Heart left ventricle (tissue), 16 donors: ENCODE measurements around the gene PRODH. TPM values are rescaled to one million over a fixed set of nuclear protein-coding genes. Genes with fewer than 3 reads are reported as not detected.
"Not testable (repeated sequence)": the region's sequence is repeated elsewhere in the genome, so short reads cannot be mapped to it uniquely, and the experiment has no call there.

Source experiments
- ATAC-seq, 4 donors: fragments of 200-7000 bp; cut with Tn5 transposase; one replicate each; pipeline ENCODE4 v1.9.1; 2020 to 2022; ENCODE audit warnings: moderate library complexity in 4 of 4, mild to moderate bottlenecking in 3 of 4, moderate number of reproducible peaks in 1 of 4
- DNase-seq, 5 donors: peaks; one replicate each; pipeline ENCODE4 v3.0.0-alpha.2; 2020
- H3K27ac ChIP-seq, 12 donors: fragments of 200-600 bp; sonication (generic) in 4 of 12; one replicate each; pipeline versions ENCODE4 v1.5.0 to v1.8.0; 2016 to 2022; ENCODE audit warnings: mild to moderate bottlenecking in 2 of 12
- H3K27me3 ChIP-seq, 9 donors: fragments of 200-600 bp; sonication (generic) in 2 of 9; one replicate each; pipeline versions ENCODE4 v1.5.1 to v1.8.0; 2016 to 2022; ENCODE audit warnings: mild to moderate bottlenecking in 3 of 9
- H3K36me3 ChIP-seq, 9 donors: fragments of 200-600 bp; sonication (generic) in 2 of 9; one replicate each; pipeline versions ENCODE4 v1.5.0 to v1.8.0; 2018 to 2022; ENCODE audit warnings: mild to moderate bottlenecking in 2 of 9
- H3K4me1 ChIP-seq, 12 donors: fragments of 200-600 bp; sonication (generic) in 4 of 12; one replicate each; pipeline versions ENCODE4 v1.5.0 to v1.8.0; 2016 to 2022; ENCODE audit warnings: mild to moderate bottlenecking in 3 of 12
- H3K4me3 ChIP-seq, 12 donors: fragments of 200-600 bp; sonication (generic) in 4 of 12; one replicate each; pipeline versions ENCODE4 v1.5.0 to v1.8.0; 2017 to 2022; ENCODE audit warnings: mild to moderate bottlenecking in 9 of 12, moderate library complexity in 4 of 12
- H3K9me3 ChIP-seq, 12 donors: fragments of 200-600 bp; sonication (generic) in 4 of 12; one replicate each; pipeline versions ENCODE4 v1.5.0 to v1.8.0; 2016 to 2022; ENCODE audit warnings: mild to moderate bottlenecking in 1 of 12
- CTCF ChIP-seq, 12 donors: fragments of 200-600 bp; sonication (generic) in 4 of 12; IDR thresholded peaks; one replicate each; pipeline versions ENCODE4 v1.5.0 to v1.8.0; 2018 to 2022; ENCODE audit warnings: antibody characterized with exemption in 12 of 12, mild to moderate bottlenecking in 5 of 12
- POLR2A ChIP-seq, 2 donors: fragments of 450-650 bp; IDR thresholded peaks; one replicate each; pipeline ENCODE4 v1.6.1; 2017; ENCODE audit warnings: antibody characterized with exemption in 2 of 2, mild to moderate bottlenecking in 2 of 2, moderate library complexity in 2 of 2
- WGBS, 4 donors: extraction: QIAGEN DNeasy Blood & Tissue Kit in 2 of 4; methylation state at CpG; one replicate each; pipeline versions ENCODE4 v1.1.5 to v1.1.7; 2013 to 2018; 5-methylcytosine and 5-hydroxymethylcytosine counted together
- intact Hi-C, 10 donors: fragments of 100-400 bp; cut with DNase I; formaldehyde crosslinking; loops; one replicate each; pipeline versions ENCODE4 v1.11.1 to v1.14.2; 2022
- polyA plus RNA-seq, 2 donors: library from polyadenylated mRNA; stranded (reverse); fragments of 200-250 nt; gene quantifications; one replicate each; pipeline ENCODE4 v1.2.3, GENCODE V29; 2013
- total RNA-seq, 9 donors: library from RNA; depleted of rRNA in 2 of 9; stranded (reverse); fragments of >200 nt in 2 of 9; fragmentation: NEBNext Ultra II Directional in 3 of 9; extraction: Animal tissue kit (Norgen Biotek cat#: 25700) in 3 of 9; gene quantifications; one replicate each; pipeline versions ENCODE4 v1.1.0 to v1.2.4, GENCODE V29; 2016 to 2023
- donor health status: ischemic (EF 13 %, LVEDD 7.1; RV severe dilation, severe dysfunction).
- donor health status: healthy with polysubstance abuse.
- donor health status: DM: no; HTN: yes; CAD: no.
- donor health status: DM: no; HTN: no; CAD: no.
- donor health status: ischemic (EF 25% LVEDD 6.9; RV normal size, moderate dysfunction).
- donor health status: ischemic (EF 25% LVEDD 5.7; RV mildly dilated, moderate dysfunction).
- donor health status: healthy.
- donor health status: DM: yes; HTN: yes; CAD: no.
- donor health status: ischemic (EF 35%, LVEDD 5.7; RV mildly dilated, moderate dysfunction).
- donor health status: nonischemic (EF 11% LVEDD 7.7; RV severe dilation, severe dysfunction).
- donor health status: DM: yes; HTN: yes; CAD: no.
- donor health status: PGD.
- donor health status: ischemic (EF 29% LVEDD 5.4; RV normal size, mild dysfunction).
- donor health status: nonischemic (EF 23%, LVEDD 6.1; RV moderate dilation, normal function).

PRODH gene
- total and polyA plus RNA-seq, 11 donors: 3.3 to 25.0 (median 7.5) TPM

GRCh38 chr22:18974477-18975180 lies 38.5 kb upstream of the PRODH start:
- DNase-seq (peak in 1 of 5 donors; percentile 33), ATAC-seq (no peak)
- WGBS, 4 donors: 83 to 88% (median 84%) methylated on average over 11 to 18 of the region's 18 CpGs
- no peak for TF ChIP-seq POLR2A (IDR thresholded peaks at IDR 0.05)
- no peak for TF ChIP-seq CTCF (IDR thresholded peaks at IDR 0.05)
- H3K36me3 ChIP-seq: no peaks in the 10 kb centered on the region
- peaks cover 0 to 13% (median 0%) of the 10 kb centered on the region in 12 donors for H3K4me1 ChIP-seq
- peaks cover 0 to 16% (median 10%) of the 10 kb centered on the region in 9 donors for H3K27me3 ChIP-seq
- no peak overlapping the region for H3K27ac ChIP-seq
- no peak overlapping the region for H3K4me3 ChIP-seq
- peaks cover 0 to 2% (median 0%) of the 10 kb centered on the region in 12 donors for H3K9me3 ChIP-seq
- intact Hi-C loops: no loop called here

GRCh38 chr22:18973264-18974031 lies 37.4 kb upstream of the PRODH start:
- Histone ChIP-seq H3K9me3 (peaks cover 0 to 2% (median 0%) of the 10 kb centered on the region in 12 donors), H3K27ac (no peak overlapping the region), H3K4me3 (no peak overlapping the region), H3K4me1 (peaks cover 0 to 13% (median 0%) of the 10 kb centered on the region in 12 donors), H3K36me3 (no peaks in the 10 kb centered on the region), H3K27me3 (peaks cover 0 to 23% (median 16%) of the 10 kb centered on the region in 9 donors)
- WGBS, 4 donors: 63 to 73% (median 68%) methylated on average over 16 to 18 of the region's 18 CpGs
- TF ChIP-seq CTCF (IDR thresholded peaks at IDR 0.05): no peak
- TF ChIP-seq POLR2A (IDR thresholded peaks at IDR 0.05): no peak
- DNase-seq: peak in 1 of 5 donors; percentile 42
- intact Hi-C loops: no loop called here
- no peak for ATAC-seq

GRCh38 chr22:18972591-18972990 lies 36.5 kb upstream of the PRODH start:
- peaks cover 0 to 26% (median 16%) of the 10 kb centered on the region in 9 donors for H3K27me3 ChIP-seq
- H3K36me3 ChIP-seq, intact Hi-C loops, H3K9me3 ChIP-seq, DNase-seq, H3K27ac ChIP-seq, ATAC-seq, H3K4me3 ChIP-seq: not testable (repeated sequence)
- WGBS, 4 donors: 84 to 91% (median 89%) methylated on average over 5 to 8 of the region's 8 CpGs
- H3K4me1 ChIP-seq: peaks cover 0 to 13% (median 0%) of the 10 kb centered on the region in 12 donors

GRCh38 chr22:18972029-18972428 lies 35.9 kb upstream of the PRODH start:
- peaks cover 0 to 28% (median 16%) of the 10 kb centered on the region in 9 donors for H3K27me3 ChIP-seq
- H3K36me3 ChIP-seq, DNase-seq, intact Hi-C loops, ATAC-seq, H3K4me3 ChIP-seq, H3K27ac ChIP-seq, H3K9me3 ChIP-seq: not testable (repeated sequence)
- WGBS, 4 donors: 88 to 94% (median 89%) methylated on average over 2 to 7 of the region's 7 CpGs; no CpG with 5 or more reads in 1 of the 4 donors
- H3K4me1 ChIP-seq: peaks cover 0 to 13% (median 0%) of the 10 kb centered on the region in 12 donors

- Histone ChIP-seq H3K4me3 (no peak overlapping the region), H3K9me3 (no peaks in the 10 kb centered on the region), H3K27me3 (peaks cover 0 to 30% (median 16%) of the 10 kb centered on the region in 9 donors), H3K36me3 (no peaks in the 10 kb centered on the region), H3K4me1 (peaks cover 0 to 13% (median 0%) of the 10 kb centered on the region in 12 donors), H3K27ac (no peak overlapping the region)
- TF ChIP-seq CTCF (IDR thresholded peaks at IDR 0.05) (no peak), POLR2A (IDR thresholded peaks at IDR 0.05) (no peak)
- intact Hi-C loops: no loop called here
- no peak for ATAC-seq
- 65 to 79% (median 69%) methylated on average over 9 to 19 of the region's 19 CpGs for WGBS, 4 donors
- no peak for DNase-seq
Observed at GRCh38 chr22:18971321-18971751, 35.2 kb upstream of the PRODH start.
